Measurements from ENCODE around the gene ITGA2.
"Not testable (repeated sequence)": the region's sequence is repeated elsewhere in the genome, so short reads cannot be mapped to it uniquely, and the experiment has no call there.

GRCh38 chr5:52976157-52976556, 13.0 kb upstream of the ITGA2 start:
- not testable (repeated sequence) for TF ChIP-seq KDM5A (IDR thresholded peaks at IDR 0.05; ENCODE audit: low read length); CTCF (IDR thresholded peaks at IDR 0.05; ENCODE audit: control extremely low read depth in 1 of 3, insufficient read depth in 1 of 3, low read depth in 1 of 3, low read length in 3 of 3); SP2 (IDR thresholded peaks at IDR 0.05; ENCODE audit: low read length); POLR2A (IDR thresholded peaks at IDR 0.05; ENCODE audit: control extremely low read depth in 1 of 2, low read depth in 2 of 2, low read length in 2 of 2); POLR2AphosphoS5 (IDR thresholded peaks at IDR 0.05; ENCODE audit: low read depth, low read length)

Measured in H1 (cell line).